ENCODE measurements around the gene PANX2. TPM values are rescaled to one million over a fixed set of nuclear protein-coding genes. Genes with fewer than 3 reads are reported as not detected.

PANX2 gene
- polyA plus RNA-seq, 1 experiment = 1.4 TPM

- Histone ChIP-seq H3K4me3 (ENCODE audit: low read depth, low read length) (no peak overlapping the region), H3K27me3 (ENCODE audit: control insufficient read depth, insufficient read depth, low read length) (no peaks in the 10 kb centered on the region), H3K36me3 (ENCODE audit: control insufficient read depth, insufficient read depth, low read length) (no peaks in the 10 kb centered on the region)
- DNase-seq (ENCODE audit: low read depth) = no peak
- CTCF ChIA-PET = no interaction called here
- POLR2A ChIA-PET = no interaction called here
- TF ChIP-seq CTCF (IDR thresholded peaks at IDR 0.05; ENCODE audit: insufficient read depth, low read depth, low read length) = no peak
These were observed 4.1 kb downstream of the PANX2 start for GRCh38 chr22:50174382-50175190.

GRCh38 chr22:50175191-50175461 is 4.6 kb downstream of the PANX2 start:
- CTCF ChIA-PET = no interaction called here
- DNase-seq (ENCODE audit: low read depth) = no peak
- Histone ChIP-seq H3K27me3 (ENCODE audit: control insufficient read depth, insufficient read depth, low read length) (no peaks in the 10 kb centered on the region), H3K36me3 (ENCODE audit: control insufficient read depth, insufficient read depth, low read length) (no peaks in the 10 kb centered on the region), H3K4me3 (ENCODE audit: low read depth, low read length) (no peak overlapping the region)
- no peak for TF ChIP-seq CTCF (IDR thresholded peaks at IDR 0.05; ENCODE audit: insufficient read depth, low read depth, low read length)
- POLR2A ChIA-PET = no interaction called here

- ChIA-PET CTCF (no interaction called here), POLR2A (no interaction called here)
- no peak for TF ChIP-seq CTCF (IDR thresholded peaks at IDR 0.05; ENCODE audit: insufficient read depth, low read depth, low read length)
- no peaks in the 10 kb centered on the region for H3K27me3 ChIP-seq (ENCODE audit: control insufficient read depth, insufficient read depth, low read length)
- DNase-seq (ENCODE audit: low read depth) = no peak
- no peaks in the 10 kb centered on the region for H3K36me3 ChIP-seq (ENCODE audit: control insufficient read depth, insufficient read depth, low read length)
- no peak overlapping the region for H3K4me3 ChIP-seq (ENCODE audit: low read depth, low read length)
These were observed 5.7 kb downstream of the PANX2 start for GRCh38 chr22:50175921-50176849.

- no peak overlapping the region for H3K4me3 ChIP-seq (ENCODE audit: low read depth, low read length)
- POLR2A ChIA-PET = no interaction called here
- TF ChIP-seq CTCF (IDR thresholded peaks at IDR 0.05; ENCODE audit: insufficient read depth, low read depth, low read length) = no peak
- no peaks in the 10 kb centered on the region for H3K27me3 ChIP-seq (ENCODE audit: control insufficient read depth, insufficient read depth, low read length)
- H3K36me3 ChIP-seq (ENCODE audit: control insufficient read depth, insufficient read depth, low read length) = no peaks in the 10 kb centered on the region
- CTCF ChIA-PET = no interaction called here
- no peak for DNase-seq (ENCODE audit: low read depth)
These were observed 6.5 kb downstream of the PANX2 start for GRCh38 chr22:50176850-50177536.
